Measurements from ENCODE around the gene CYP39A1. TPM values are rescaled to one million over a fixed set of nuclear protein-coding genes. Genes with fewer than 3 reads are reported as not detected.

The CYP39A1 gene
- total RNA-seq, 1 donor from 2014 or later = 1.1 TPM

- no peak for DNase-seq (ENCODE audit: low spot score)
Observed at GRCh38 chr6:46517202-46517601, 135.4 kb downstream of the CYP39A1 start.

DNA sequence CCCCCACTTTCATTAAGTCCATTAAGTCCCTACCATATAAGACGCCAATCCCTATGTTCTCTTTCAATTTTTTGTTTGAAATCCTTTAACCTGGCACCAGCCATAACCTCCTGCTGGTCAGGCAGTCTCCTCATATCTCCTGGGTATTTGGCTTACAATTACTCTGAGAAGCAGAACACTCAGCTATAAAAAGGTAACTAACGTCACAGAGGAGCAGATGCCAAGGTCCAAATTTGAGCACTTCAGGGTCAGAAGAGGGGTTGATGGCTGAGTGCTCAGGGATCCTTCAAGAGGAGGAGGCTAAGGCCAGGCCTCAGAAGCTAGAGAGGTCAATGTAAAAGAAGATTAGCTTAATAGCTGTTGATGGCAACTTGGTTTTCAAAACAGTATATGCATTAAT lies 139.1 kb downstream of the CYP39A1 start:
- no peak for DNase-seq (ENCODE audit: low spot score)

- DNase-seq (ENCODE audit: low spot score) = no peak
Observed at GRCh38 chr6:46511320-46511719, 141.3 kb downstream of the CYP39A1 start.

DNA sequence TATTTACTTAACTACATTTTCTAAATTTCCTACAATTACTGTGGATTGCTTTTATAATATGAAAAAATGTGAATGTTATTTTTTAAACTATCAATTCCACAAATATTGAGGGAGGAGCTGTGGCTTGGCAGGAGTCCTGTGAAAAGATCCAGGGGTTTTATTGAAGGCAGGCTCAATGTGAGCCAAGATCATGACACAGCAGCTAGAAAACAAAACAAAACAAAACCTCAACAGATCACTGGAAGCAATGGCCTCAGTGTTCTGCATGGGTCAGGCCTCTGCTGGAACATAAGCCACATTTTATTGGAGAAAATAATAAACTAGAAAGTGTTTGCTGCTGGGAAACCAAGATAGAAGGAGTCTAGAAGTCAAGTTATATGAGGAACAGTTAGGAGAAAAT lies 142.0 kb downstream of the CYP39A1 start:
- no peak for DNase-seq (ENCODE audit: low spot score)

DNA sequence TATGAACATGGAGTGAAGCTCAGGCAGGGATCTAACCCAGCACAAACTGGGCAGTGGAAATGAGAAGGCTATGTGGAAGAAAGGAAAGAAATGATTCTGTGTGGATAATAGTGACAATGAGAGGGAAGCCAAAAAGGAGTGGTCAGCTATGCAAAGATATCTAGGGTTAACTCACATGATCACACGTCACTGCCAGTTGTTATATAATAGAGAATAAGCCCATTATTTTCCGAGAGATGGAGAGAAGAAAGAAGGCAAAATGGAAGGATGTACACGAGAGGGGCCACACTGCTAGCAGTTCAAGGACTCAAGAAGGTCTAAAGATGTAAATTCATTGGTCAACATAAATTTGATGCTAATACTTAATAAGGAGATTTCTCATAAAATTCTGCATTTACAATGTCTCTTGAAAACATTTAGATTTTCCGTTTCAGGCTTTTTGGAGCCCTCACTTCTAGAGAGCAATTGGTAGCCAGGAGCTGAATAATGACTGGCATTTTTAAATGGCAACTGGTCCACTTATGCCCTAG lies 142.6 kb downstream of the CYP39A1 start:
- DNase-seq (ENCODE audit: low spot score) = no peak

DNA sequence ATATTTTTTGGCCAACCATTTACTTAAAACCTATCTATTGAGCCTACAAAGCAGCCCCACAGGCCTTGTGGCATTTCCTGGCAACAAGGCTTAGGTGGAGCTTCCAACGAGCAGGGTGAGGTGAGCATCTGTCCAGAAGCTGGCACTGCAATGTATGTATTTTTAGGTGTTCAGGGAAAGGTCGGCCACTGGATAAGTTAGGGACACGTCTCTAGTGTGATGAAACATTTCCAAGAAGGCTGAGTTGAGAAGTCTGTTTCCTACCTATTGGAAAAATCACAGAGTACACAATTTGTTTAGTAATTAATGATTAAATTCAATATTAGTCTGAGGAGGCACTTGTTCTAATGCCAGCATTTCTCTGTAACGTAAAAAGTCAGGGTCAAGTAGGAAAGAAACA lies 143.6 kb downstream of the CYP39A1 start:
- no peak for DNase-seq (ENCODE audit: low spot score)

- DNase-seq (ENCODE audit: low spot score) = no peak
Observed at GRCh38 chr6:46507426-46507825, 145.2 kb downstream of the CYP39A1 start.

GRCh38 chr6:46505693-46506512 lies 146.7 kb downstream of the CYP39A1 start:
- no peak for DNase-seq (ENCODE audit: low spot score)

- no peak for DNase-seq (ENCODE audit: low spot score)
Observed at GRCh38 chr6:46504242-46504641, 148.4 kb downstream of the CYP39A1 start.

DNA sequence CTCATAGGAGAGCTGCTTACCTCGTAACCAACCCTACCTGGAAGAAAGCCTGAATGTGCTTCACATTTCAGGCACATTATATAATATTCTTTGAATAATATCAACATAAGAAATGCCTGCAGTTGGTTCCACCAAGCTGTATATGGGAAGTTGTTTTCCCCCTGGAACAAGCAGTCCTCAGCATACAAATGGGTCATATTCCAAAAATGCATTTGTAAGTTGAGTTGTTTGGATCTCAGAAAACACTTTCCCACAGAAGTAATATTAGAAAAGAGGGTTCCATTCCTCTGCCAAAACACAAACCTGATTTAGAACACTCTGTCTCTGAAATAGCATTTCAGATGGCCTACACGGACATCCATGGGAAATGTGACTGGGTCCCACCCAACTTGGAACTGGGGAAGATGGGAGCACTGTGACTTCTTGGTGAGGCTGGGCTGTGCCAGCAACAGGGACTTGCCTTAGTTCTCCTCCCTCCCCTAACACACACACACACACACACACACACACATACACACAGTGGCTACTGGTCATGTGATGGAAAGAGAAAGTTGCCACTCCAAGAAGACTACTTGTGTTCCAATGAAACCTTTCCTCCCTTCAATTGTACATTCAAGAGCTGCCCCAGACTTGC lies 150.0 kb downstream of the CYP39A1 start:
- no peak for DNase-seq (ENCODE audit: low spot score)

- DNase-seq (ENCODE audit: low spot score) = no peak
Observed at GRCh38 chr6:46501136-46502089, 151.2 kb downstream of the CYP39A1 start.

- no peak for DNase-seq (ENCODE audit: low spot score)
Observed at GRCh38 chr6:46500382-46500781, 152.2 kb downstream of the CYP39A1 start.

Other genes starting within 250 kb of the CYP39A1 start
- 6.7 TPM for gene RCAN2, start 161.4 kb downstream of the CYP39A1 start, total RNA-seq
- 12.9 TPM for gene SLC25A27, start 157 bp upstream of the CYP39A1 start, total RNA-seq
- 0.58 TPM for gene TDRD6, start 35.1 kb upstream of the CYP39A1 start, total RNA-seq
- gene PLA2G7, start 82.6 kb upstream of the CYP39A1 start, total RNA-seq = 8.1 TPM
- not detected for gene ANKRD66, start 94.1 kb upstream of the CYP39A1 start, total RNA-seq
- gene MEP1A, start 140.6 kb upstream of the CYP39A1 start, total RNA-seq = 0.35 TPM